Stimulated activated CD8-positive, alpha-beta memory T cell treated with anti-CD3 and anti-CD28 coated beads, Interleukin-7, amount 100 ng/mL, for 48 hours (primary cell): ENCODE data around the gene PUDP.

Source experiments
- DNase-seq, 2 donors: peaks; one replicate each; pipeline ENCODE4 v3.0.0-alpha.2; 2020; ENCODE audit warnings: low read depth in 1 of 2; ENCODE audit errors: extremely low read depth in 1 of 2

Gene PUDP

GRCh38 chrX:7076245-7076661 lies 71.7 kb downstream of the PUDP start:
- DNase-seq = no peak

- DNase-seq = no peak
Measured at GRCh38 chrX:7074908-7075204, 73.1 kb downstream of the PUDP start.

GRCh38 chrX:7074148-7074907 lies 73.6 kb downstream of the PUDP start:
- DNase-seq = no peak

GRCh38 chrX:7073336-7073735 lies 74.6 kb downstream of the PUDP start:
- no peak for DNase-seq

GRCh38 chrX:7072856-7073255 lies 75.1 kb downstream of the PUDP start:
- DNase-seq = no peak

- DNase-seq = no peak
Measured at GRCh38 chrX:7071390-7071789, 76.6 kb downstream of the PUDP start.

GRCh38 chrX:7069556-7069955 lies 78.4 kb downstream of the PUDP start:
- no peak for DNase-seq

- no peak for DNase-seq
Measured at GRCh38 chrX:7068939-7069367, 79.0 kb downstream of the PUDP start.

GRCh38 chrX:7067256-7067655 lies 80.7 kb downstream of the PUDP start:
- no peak for DNase-seq

- no peak for DNase-seq
Measured at GRCh38 chrX:7065473-7065872, 82.5 kb downstream of the PUDP start.

- no peak for DNase-seq
Measured at GRCh38 chrX:7062903-7063302, 85.0 kb downstream of the PUDP start.

GRCh38 chrX:7062276-7062675 lies 85.7 kb downstream of the PUDP start:
- no peak for DNase-seq

- DNase-seq = no peak
Measured at GRCh38 chrX:7061429-7061828, 86.5 kb downstream of the PUDP start.

- no peak for DNase-seq
Measured at GRCh38 chrX:7060444-7060843, 87.5 kb downstream of the PUDP start.

- DNase-seq = no peak
Measured at GRCh38 chrX:7059859-7060258, 88.1 kb downstream of the PUDP start.

GRCh38 chrX:7059214-7059838 lies 88.6 kb downstream of the PUDP start:
- no peak for DNase-seq

- no peak for DNase-seq
Measured at GRCh38 chrX:7055386-7056137, 92.4 kb downstream of the PUDP start.

- DNase-seq = no peak
Measured at GRCh38 chrX:7054219-7055216, 93.4 kb downstream of the PUDP start.

GRCh38 chrX:7052541-7052940 lies 95.4 kb downstream of the PUDP start:
- DNase-seq = no peak

GRCh38 chrX:7050271-7050670 lies 97.7 kb downstream of the PUDP start:
- DNase-seq = no peak

- DNase-seq = no peak
Measured at GRCh38 chrX:7047951-7048350, 100.0 kb downstream of the PUDP start.
